GM15510 (cell line): ENCODE results near the gene RECQL5.

ENCODE experiments used
- POLR2A ChIP-seq: IDR thresholded peaks from 3 replicates; pipeline ENCODE4 v1.6.1; 2011; ENCODE audit warnings: borderline replicate concordance; ENCODE audit not compliant: insufficient read length; ENCODE audit errors: extremely low read depth

RECQL5 gene

DNA sequence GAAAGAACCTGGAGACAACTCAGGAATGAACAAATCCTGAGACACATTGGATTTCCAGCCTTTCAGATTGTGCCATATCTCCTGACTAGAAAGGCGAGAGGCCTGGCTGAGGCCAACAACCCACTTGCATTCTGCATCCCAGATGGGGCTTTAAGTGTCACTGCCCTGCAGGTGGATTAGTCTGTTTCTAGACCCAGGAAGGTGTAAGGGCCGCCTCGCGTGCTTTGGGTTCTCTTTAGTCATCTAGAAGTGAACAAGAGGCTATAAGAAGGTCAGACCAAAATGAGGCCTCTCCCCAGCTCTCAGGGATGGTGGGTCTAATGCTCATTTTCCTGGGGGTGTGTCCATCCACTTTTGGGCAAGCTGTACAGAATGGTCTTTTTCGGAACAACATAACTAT is 5.1 kb upstream of the RECQL5 start:
- TF ChIP-seq POLR2A, result no peak

DNA sequence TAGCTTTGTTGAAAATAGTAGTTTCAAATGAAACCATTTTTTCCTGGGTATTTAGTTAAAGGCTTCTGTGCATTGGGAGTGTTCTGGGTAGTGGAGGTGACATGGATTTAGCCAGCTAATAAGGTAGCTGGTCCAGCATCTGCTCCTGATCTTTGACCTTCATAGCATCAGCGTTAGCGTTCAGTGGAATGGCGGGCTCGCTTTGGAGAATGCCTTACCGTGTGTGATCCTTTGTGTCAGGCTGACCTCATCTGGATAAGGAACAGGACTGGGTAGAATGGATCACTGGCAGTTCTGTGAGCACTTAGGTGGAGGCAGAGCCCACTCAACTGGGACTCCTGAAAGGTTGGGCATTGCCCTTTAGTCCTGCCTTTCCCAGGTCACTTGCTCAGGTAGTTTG is 3.9 kb upstream of the RECQL5 start:
- no peak for TF ChIP-seq POLR2A

DNA sequence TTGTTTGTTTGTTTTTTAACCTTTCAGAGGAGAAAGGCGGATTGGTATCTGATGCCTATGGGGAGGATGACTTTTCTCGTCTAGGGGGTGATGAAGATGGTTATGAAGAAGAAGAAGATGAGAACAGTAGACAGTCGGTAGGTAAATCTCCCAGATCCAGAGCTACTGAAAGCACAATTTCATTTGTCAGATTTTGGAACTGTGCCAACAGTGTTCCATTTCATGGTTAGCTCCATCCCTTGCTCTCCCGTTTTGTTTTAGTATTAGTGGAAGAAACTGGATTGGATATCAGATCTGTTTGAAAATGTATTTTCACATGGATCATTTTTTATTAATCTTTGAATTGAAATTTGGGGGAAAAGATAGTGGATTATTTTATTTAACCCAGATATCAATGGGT is 1.5 kb upstream of the RECQL5 start:
- TF ChIP-seq POLR2A, result no peak

DNA sequence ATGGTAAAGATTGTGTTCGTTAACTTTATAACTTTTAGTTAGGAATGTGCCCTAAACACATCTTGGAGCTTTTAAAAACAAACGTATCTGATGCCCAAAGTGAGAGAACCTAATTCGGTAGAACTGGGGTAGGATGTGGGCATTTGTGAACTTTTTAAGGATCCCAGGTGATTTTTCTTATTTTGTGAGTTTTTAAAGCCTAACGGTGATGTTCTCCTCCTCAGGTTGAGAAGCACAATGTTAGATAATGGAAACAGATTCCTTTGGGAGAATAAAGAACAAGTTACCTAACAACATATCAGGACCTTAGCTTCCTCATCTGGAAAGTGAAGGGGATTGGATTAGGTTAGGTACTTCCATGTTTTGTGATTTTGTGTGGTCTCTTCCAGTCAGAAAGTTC is 871 bp upstream of the RECQL5 start:
- no peak for TF ChIP-seq POLR2A

DNA sequence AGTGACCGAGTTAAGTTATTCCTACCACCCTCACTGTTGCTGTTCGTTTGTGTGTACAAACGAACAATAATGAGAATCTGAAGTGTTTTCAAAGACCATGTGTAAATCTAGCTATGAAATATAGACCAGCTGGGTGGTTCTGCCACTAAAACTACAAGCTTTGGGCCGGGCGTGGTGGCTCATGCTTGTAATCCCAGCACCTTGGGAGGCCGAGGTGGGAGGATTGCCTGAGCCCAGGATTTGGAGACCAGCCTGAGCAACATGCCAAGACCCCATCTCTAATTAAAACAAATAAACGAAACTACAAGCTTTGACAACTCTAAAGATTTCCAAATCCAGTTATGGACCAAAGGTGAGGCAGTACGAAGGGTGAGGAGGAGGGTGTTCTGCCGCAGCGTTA is 973 bp downstream of the RECQL5 start:
- no peak for TF ChIP-seq POLR2A

DNA sequence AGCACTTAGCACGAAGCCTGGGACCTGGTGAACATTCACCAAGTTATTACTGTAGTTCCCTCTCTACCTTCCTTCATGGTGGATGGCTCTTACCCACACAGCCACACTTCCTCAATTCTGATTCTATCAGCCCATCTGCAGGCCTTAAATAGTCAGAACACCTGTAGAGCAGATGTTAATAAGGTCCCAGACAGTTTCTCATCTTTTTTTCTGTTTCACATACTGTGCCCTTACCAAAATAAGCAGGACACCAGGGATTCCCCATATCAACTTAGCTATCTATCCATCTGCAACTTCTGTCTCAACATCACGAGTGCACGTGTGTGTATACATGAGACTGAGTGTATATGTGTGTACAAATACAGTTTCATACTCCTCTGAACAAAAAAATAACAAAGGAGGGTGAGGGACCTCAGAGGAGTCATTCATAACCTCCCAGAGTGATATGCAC is 2.8 kb downstream of the RECQL5 start:
- TF ChIP-seq POLR2A, result no peak

DNA sequence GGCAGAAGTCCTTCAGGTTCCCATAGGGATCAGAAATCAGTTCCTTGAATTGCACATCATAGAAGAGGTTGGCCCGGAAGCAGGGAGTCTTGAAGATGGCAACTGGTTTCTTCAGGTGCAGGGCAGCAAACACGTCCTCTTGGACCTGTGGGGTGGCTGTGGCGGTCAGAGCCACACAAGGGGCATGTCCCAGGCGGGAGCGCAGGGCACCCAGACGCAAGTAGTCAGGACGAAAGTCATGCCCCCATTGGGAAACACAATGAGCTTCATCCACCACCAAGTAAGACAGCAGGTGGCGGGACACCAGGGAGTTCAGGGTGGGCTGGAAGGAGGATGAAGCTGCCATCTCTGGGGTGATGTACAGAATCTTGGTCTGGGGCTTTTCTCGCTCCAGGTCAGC is 4.4 kb downstream of the RECQL5 start:
- TF ChIP-seq POLR2A, result no peak

DNA sequence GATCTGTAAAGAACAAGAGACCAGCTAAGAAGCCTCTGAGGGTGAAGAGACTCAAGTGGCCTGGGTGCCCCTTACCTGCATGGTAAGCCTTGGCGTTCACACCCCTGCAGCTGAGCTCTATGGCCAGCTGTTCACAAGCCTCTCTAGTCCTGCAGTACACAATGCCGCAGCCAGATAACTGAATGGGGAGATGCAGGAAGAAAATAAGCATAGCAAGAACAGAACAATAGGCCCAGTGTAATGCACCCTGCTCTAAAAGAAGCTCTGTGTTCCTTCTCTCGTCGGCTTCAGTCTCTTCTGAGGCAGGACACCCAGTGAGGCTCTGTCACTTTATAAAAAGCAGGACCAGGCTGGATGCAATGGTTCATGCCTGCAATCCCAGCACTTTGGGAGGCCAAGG is 5.4 kb downstream of the RECQL5 start:
- TF ChIP-seq POLR2A, result no peak

DNA sequence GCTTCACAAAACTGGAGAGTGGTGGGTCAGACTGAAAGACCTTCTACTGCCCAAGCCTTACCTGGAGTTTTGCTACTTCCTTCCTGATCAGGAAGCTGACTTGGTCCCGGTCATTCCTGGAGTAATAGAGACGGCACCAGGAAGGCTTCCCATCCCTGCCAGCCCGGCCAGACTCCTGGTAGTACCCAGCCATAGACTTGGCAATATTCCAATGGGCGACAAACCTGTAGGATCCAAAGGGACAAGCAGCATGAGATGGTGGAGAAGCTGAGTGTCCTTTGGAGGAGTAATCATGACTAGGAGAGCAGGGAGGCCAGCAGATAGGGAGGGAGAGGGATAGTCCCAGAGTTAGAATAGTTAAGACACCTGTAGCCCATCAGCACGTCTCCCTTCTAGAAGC is 8.7 kb downstream of the RECQL5 start:
- TF ChIP-seq POLR2A, result no peak

DNA sequence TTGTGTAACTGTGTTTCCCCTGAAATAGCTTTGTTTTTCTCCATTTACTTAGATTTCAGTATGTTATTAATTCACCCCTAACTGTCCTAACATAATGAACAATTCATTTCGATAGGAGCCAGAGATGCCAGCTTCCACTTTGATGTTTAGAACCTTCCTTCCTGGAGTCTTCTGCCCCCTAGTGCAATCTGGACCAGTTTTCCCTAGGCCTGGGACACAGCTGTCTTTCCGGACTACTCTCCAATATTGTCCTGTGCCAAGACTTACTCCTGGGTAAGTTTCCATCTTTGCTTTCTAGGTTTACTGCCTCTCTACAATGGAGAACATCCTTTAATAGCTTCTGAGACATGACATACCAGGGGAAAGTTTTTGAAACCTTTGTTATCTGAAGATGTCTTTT is 12.8 kb downstream of the RECQL5 start:
- no peak for TF ChIP-seq POLR2A

DNA sequence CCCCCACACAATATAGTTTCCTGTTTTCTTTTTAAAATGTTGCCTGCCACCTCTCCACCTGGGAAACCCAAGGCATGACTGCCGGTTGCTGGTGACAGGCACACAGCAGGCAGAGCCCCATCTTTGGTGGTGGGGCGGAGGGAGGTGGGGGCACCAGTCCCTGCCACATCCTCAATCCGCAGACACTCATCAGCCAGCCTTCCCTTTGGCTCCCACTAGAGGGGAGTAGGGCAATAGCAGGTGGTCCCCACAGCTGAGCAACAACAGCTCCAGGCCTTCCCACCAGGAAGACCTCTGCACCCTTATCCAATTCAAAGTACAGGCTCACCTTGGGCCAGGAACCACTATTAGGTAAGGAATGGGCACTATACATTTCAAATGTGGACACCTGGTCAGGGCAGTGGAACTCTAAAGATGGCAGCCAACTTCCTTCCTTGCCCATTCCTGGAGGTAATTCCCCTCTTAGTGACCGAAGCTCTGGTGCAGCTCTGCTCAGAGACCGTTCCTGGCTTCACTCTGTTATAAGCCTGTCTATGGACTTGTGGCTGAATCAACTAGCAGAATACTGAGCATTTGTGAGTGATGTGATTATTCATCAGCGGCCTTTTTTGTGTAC is 13.9 kb downstream of the RECQL5 start:
- no peak for TF ChIP-seq POLR2A

DNA sequence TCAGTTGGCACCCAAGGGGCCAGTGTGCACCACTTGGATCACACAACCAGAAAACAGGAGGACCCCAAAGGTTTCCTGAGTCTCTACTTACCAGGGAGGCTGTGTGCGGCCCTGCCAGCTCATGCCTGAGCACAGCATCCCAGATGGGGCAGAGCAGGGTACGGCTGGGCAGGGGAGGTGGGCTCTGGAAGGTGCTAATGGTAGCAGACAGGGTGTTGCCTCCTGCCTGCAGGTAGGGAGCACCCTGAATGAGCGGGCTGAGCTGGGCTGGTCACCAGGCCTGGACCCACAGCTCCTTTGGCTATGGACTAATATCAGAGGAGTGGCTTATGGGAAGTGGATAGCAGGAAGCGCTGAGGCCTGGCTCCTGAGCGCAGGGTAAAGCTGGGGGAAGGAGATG is 14.6 kb downstream of the RECQL5 start:
- TF ChIP-seq POLR2A, result no peak

DNA sequence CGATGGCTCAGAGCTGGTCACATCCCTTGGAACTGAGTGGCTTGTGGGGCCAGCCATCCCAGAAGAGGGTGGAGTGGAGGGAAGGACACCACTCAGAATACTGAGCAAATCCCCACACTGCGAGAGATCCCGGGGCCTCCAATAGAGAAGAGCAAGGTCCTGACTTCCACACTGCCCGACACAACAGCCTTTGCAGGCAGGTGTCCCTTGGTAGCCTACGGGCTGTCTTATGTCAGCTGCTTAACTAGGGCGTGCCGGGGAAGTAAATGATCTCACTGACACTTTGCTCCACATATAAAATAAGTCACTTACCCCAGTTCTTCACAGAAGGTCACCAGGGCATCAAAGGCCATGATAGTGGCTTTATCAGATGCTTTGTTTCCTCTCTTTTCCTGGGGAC is 16.1 kb downstream of the RECQL5 start:
- no peak for TF ChIP-seq POLR2A

DNA sequence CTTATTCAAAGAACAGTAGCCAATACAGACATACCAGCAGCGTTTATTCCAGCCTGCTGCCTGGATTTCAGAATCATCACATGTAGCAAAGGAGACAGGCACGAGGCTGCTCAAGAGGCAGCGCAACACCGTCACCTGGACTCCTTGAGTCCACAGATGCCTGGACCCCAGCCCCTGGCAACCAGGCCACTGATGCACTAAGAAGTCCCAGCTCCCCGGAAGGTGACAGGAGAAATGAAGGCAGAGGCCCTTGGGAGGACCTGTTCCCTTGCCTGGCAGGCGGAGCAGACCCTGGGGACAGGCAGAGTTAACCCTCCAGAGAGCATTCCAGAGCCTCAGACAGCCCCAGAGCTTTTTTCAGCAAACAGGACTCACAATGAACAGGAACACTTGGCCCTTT is 17.3 kb downstream of the RECQL5 start:
- no peak for TF ChIP-seq POLR2A

DNA sequence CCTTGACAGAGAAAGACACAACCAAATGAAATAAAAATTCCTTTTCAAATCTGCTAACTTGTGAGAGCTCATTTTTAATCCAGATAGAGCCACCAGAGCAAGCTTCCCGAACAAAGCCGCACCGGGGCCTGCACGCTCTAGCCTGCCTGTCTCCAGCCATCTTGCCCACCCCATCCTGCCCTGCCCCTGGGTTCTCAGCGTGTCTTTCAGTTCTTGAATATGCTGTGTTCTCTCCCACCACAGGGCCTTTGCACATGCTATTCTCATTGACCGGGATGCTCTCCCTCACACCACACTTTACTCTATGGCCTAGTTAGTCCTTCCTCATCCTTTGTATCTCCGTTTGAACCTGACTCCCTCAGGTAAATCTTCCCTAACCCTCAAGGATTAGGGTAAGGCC is 19.0 kb downstream of the RECQL5 start:
- TF ChIP-seq POLR2A, result no peak

DNA sequence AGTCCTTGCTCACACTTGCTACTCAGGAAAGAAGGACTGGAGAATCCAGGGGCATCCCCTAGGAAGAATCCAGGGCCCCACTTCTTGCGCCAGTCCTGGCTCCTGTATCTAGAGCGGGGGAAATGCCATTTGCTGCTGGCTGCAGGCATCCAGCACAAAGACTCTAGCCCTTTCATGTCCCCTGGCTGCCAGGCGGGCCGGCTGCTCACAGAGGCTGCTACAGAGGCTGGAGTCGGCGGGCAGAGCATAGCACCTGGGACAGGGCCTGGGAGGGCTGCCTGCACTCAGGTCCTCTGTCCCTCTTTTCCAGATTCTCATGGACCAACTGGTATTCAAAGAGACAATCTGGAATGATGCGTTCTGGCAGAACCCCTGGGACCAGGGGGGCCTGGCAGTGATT is 19.9 kb downstream of the RECQL5 start:
- TF ChIP-seq POLR2A, result no peak

DNA sequence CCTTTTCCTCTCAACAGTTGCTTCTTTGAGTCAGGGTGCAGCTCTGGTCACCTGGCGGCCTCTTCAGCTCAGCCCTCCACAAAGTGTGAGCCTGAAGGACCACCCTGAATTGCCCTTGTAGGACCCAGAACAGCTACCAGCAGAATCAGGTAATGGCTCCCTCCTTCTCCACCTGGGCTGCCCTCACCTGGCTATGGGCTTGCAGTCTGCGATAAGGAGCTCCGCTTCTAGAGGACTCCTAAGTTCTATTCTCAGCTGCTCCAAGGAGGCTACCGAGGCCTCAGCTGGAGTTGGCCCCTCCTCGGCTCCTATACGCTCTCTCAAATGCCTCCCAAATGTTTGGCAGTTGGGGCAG is 20.3 kb downstream of the RECQL5 start:
- no peak for TF ChIP-seq POLR2A
